ENCODE measurements around the gene C4BPB. TPM values are rescaled to one million over a fixed set of nuclear protein-coding genes. Genes with fewer than 3 reads are reported as not detected.

The C4BPB gene
- total RNA-seq, 1 donor: not detected

DNA sequence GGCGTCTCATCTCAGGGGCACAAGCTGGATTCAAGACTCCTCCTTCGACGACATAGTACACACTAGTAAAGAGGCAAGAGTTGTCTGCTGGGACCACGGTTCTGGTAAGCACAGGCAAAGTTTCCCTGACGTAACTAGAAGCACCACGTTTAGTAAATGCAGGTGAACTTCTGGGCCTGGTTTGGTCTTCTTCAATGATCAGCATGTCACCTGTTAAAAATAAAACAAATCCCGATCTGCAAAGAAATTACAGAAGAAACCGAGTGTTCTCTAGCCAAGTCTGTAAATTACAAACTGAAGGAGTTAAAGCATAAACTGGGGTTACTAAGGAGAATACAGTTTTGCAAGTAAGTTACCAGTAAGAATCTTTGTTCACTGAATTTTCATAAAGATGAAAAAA, 39.1 kb upstream of the C4BPB start:
- TF ChIP-seq, protein P1, sequence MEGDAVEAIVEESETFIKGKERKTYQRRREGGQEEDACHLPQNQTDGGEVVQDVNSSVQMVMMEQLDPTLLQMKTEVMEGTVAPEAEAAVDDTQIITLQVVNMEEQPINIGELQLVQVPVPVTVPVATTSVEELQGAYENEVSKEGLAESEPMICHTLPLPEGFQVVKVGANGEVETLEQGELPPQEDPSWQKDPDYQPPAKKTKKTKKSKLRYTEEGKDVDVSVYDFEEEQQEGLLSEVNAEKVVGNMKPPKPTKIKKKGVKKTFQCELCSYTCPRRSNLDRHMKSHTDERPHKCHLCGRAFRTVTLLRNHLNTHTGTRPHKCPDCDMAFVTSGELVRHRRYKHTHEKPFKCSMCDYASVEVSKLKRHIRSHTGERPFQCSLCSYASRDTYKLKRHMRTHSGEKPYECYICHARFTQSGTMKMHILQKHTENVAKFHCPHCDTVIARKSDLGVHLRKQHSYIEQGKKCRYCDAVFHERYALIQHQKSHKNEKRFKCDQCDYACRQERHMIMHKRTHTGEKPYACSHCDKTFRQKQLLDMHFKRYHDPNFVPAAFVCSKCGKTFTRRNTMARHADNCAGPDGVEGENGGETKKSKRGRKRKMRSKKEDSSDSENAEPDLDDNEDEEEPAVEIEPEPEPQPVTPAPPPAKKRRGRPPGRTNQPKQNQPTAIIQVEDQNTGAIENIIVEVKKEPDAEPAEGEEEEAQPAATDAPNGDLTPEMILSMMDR (IDR thresholded peaks at IDR 0.05; ENCODE audit: extremely low read depth, low read depth, low read length): no peak
- H2AFZ ChIP-seq (ENCODE audit: low read length): no peak overlapping the region
- peak overlapping the region; percentile 97 for H3K4me3 ChIP-seq (ENCODE audit: insufficient read depth, low read length)
- DNase-seq (ENCODE audit: insufficient read length, low spot score, missing footprints): no peak
- no peaks in the 10 kb centered on the region for H3K27me3 ChIP-seq (ENCODE audit: insufficient read depth, low read length)
- H3K4me1 ChIP-seq (ENCODE audit: insufficient read depth, low read length): peaks cover 36% of the 10 kb centered on the region
- H3K36me3 ChIP-seq (ENCODE audit: insufficient read depth, low read length): peaks cover 22% of the 10 kb centered on the region
- H3K4me2 ChIP-seq (ENCODE audit: insufficient read depth, low read length): peak overlapping the region; percentile 95
- H3K9me3 ChIP-seq (ENCODE audit: low read depth, low read length): no peaks in the 10 kb centered on the region
- peaks cover 56% of the 10 kb centered on the region for H3K79me2 ChIP-seq (ENCODE audit: insufficient read depth, low read length)
- peak overlapping the region; percentile 95 for H3K27ac ChIP-seq (ENCODE audit: low read depth, low read length)
- H4K20me1 ChIP-seq (ENCODE audit: insufficient read depth, low read length): peaks cover 28% of the 10 kb centered on the region

DNA sequence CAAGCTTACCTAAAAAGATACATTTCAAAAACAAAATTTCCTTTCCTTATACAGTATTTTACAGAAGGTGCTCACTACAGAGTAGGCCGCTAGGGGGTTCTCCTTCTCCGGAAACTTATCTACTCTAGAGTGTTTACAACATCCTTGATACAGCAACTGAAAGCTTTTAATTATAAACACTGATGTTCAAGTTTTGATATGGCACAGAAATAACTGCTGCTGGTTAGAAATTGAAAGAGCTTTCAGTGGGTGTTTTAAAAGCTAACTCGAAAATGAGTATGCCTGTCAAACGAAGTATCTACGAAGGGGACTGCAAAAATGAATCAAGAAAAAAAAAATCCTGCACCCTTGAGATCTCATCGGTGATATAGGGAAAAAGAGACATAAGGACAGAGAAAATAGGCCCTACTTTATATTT, 38.7 kb upstream of the C4BPB start:
- peaks cover 22% of the 10 kb centered on the region for H3K36me3 ChIP-seq (ENCODE audit: insufficient read depth, low read length)
- H3K27ac ChIP-seq (ENCODE audit: low read depth, low read length): peak overlapping the region; percentile 95
- H3K4me2 ChIP-seq (ENCODE audit: insufficient read depth, low read length): peak overlapping the region; percentile 95
- peaks cover 56% of the 10 kb centered on the region for H3K79me2 ChIP-seq (ENCODE audit: insufficient read depth, low read length)
- TF ChIP-seq, protein P1 (IDR thresholded peaks at IDR 0.05; ENCODE audit: extremely low read depth, low read depth, low read length): peak; percentile 82
- peak overlapping the region; percentile 97 for H3K4me3 ChIP-seq (ENCODE audit: insufficient read depth, low read length)
- H3K4me1 ChIP-seq (ENCODE audit: insufficient read depth, low read length): peaks cover 36% of the 10 kb centered on the region
- no peak for DNase-seq (ENCODE audit: insufficient read length, low spot score, missing footprints)
- H3K9me3 ChIP-seq (ENCODE audit: low read depth, low read length): no peaks in the 10 kb centered on the region
- peaks cover 28% of the 10 kb centered on the region for H4K20me1 ChIP-seq (ENCODE audit: insufficient read depth, low read length)
- H3K27me3 ChIP-seq (ENCODE audit: insufficient read depth, low read length): no peaks in the 10 kb centered on the region
- H2AFZ ChIP-seq (ENCODE audit: low read length): peak overlapping the region; percentile 95

DNA sequence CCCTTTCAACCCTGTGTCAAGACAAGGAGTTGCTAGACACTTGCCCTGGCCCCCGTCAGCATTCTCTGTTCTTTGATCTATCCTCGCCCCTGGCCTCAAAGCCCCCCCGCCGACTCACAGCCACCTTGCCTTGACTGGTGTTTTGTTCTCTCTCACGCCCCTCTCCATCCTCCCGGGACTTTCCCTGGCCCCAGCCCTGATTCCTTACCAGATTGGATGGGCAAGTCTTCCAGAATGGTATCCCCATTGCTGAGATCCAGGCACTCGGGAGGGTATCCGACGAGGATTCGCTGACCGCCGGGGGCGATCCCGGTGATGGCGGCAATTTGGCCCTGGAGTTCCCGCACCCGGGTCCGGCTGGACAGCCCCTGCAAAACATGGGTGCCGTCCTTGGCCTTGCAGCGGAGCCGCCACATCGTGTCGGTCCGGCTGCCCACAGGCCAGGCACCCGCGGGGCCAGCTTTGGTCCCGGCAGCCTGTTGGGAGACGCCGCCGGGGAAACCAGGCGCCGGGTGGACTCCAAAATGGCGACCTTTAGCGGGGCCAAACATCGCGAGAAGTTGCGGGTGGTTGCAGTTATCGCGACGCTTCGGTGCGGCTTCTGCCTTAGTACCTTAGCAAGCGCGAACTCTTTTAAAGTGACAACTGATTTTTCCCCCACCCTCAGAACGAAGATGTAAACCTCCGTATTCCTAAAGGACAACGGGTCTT, 38.0 kb upstream of the C4BPB start:
- H2AFZ ChIP-seq (ENCODE audit: low read length): peak overlapping the region; percentile 95
- H3K79me2 ChIP-seq (ENCODE audit: insufficient read depth, low read length): peaks cover 50% of the 10 kb centered on the region

More for the DNA sequence above, 38.0 kb upstream of the C4BPB start:
- peaks cover 36% of the 10 kb centered on the region for H3K4me1 ChIP-seq (ENCODE audit: insufficient read depth, low read length)
- peak overlapping the region; percentile 95 for H3K4me2 ChIP-seq (ENCODE audit: insufficient read depth, low read length)
- H4K20me1 ChIP-seq (ENCODE audit: insufficient read depth, low read length): peaks cover 27% of the 10 kb centered on the region
- H3K4me3 ChIP-seq (ENCODE audit: insufficient read depth, low read length): peak overlapping the region; percentile 97
- peak overlapping the region; percentile 95 for H3K27ac ChIP-seq (ENCODE audit: low read depth, low read length)
- H3K27me3 ChIP-seq (ENCODE audit: insufficient read depth, low read length): no peaks in the 10 kb centered on the region
- peak; percentile 92 for DNase-seq (ENCODE audit: insufficient read length, low spot score, missing footprints)
- no peaks in the 10 kb centered on the region for H3K9me3 ChIP-seq (ENCODE audit: low read depth, low read length)
- peaks cover 22% of the 10 kb centered on the region for H3K36me3 ChIP-seq (ENCODE audit: insufficient read depth, low read length)
- TF ChIP-seq, protein P1 (IDR thresholded peaks at IDR 0.05; ENCODE audit: extremely low read depth, low read depth, low read length): no peak
